Kasumi-1 (cell line): ENCODE results near the gene MOV10L1.
"Not testable (repeated sequence)": the region's sequence is repeated elsewhere in the genome, so short reads cannot be mapped to it uniquely, and the experiment has no call there.

Experiments
- DNase-seq, 2 experiments: peaks; one replicate each; lab custom pipeline; 2025; lab: John Stamatoyannopoulos, UW

MOV10L1 gene

GRCh38 chr22:50157709-50158375 lies 68.0 kb downstream of the MOV10L1 start:
- no peak for DNase-seq

GRCh38 chr22:50160947-50161346 lies 71.1 kb downstream of the MOV10L1 start:
- DNase-seq, result no peak

- DNase-seq, result no peak
Observed at GRCh38 chr22:50161508-50162390, 71.9 kb downstream of the MOV10L1 start.

- no peak for DNase-seq
Observed at GRCh38 chr22:50162391-50162956, 72.7 kb downstream of the MOV10L1 start.

GRCh38 chr22:50165436-50166123 lies 75.8 kb downstream of the MOV10L1 start:
- DNase-seq, result no peak

GRCh38 chr22:50167689-50168489 lies 78.1 kb downstream of the MOV10L1 start:
- DNase-seq, result no peak

GRCh38 chr22:50168490-50169180 lies 78.8 kb downstream of the MOV10L1 start:
- DNase-seq, result not testable (repeated sequence)

GRCh38 chr22:50169181-50169759 lies 79.5 kb downstream of the MOV10L1 start:
- no peak for DNase-seq

GRCh38 chr22:50169774-50170341 lies 80.1 kb downstream of the MOV10L1 start:
- no peak for DNase-seq

GRCh38 chr22:50170453-50171318 lies 80.9 kb downstream of the MOV10L1 start, which contains the start of gene PANX2:
Gene PANX2 (plus strand): TSS chr22:50170731. CDS start chr22:50170731, 0 bp downstream.
- no peak for DNase-seq

- DNase-seq, result no peak
Observed at GRCh38 chr22:50171319-50171964, 81.6 kb downstream of the MOV10L1 start.

- DNase-seq, result no peak
Observed at GRCh38 chr22:50171965-50172421, 82.2 kb downstream of the MOV10L1 start.

GRCh38 chr22:50173311-50173982 lies 83.6 kb downstream of the MOV10L1 start:
- DNase-seq, result peak; percentile 44 to 68

GRCh38 chr22:50173983-50174355 lies 84.2 kb downstream of the MOV10L1 start:
- no peak for DNase-seq

GRCh38 chr22:50174382-50175190 lies 84.8 kb downstream of the MOV10L1 start:
- DNase-seq, result no peak

- DNase-seq, result no peak
Observed at GRCh38 chr22:50175191-50175461, 85.3 kb downstream of the MOV10L1 start.
